LNCAP (cell line): ENCODE results near the gene CLNK.
A peak's percentile ranks its signal among the peaks of the same experiment; 100 is the strongest.

Source experiments
- TF ChIP-seq, protein P1 (sequence below): fragments of 450-650 bp; IDR thresholded peaks from 2 replicates; pipeline ENCODE4 v1.5.1; 2017; ENCODE audit warnings: mild to moderate bottlenecking

Gene CLNK

DNA sequence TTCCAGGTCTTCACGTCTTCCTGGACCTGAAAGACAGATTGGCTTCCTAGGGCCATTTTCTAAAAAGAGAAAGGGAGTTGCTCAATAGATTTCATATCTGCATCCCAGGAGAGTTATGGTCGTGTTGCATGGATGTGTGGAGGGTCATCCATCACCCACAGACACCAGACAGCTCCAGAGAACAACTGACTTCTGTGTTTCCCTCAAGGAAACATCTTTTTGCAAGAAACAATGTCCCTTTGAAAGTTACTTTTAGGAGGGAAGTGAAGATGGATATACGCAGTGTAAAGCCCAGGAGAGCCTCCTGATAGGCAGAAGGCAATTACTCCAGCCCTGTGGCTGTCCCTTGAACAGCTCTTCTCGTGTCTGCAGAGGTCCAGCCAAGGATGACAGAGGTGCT is 108.3 kb downstream of the CLNK start:
- TF ChIP-seq, protein P1, sequence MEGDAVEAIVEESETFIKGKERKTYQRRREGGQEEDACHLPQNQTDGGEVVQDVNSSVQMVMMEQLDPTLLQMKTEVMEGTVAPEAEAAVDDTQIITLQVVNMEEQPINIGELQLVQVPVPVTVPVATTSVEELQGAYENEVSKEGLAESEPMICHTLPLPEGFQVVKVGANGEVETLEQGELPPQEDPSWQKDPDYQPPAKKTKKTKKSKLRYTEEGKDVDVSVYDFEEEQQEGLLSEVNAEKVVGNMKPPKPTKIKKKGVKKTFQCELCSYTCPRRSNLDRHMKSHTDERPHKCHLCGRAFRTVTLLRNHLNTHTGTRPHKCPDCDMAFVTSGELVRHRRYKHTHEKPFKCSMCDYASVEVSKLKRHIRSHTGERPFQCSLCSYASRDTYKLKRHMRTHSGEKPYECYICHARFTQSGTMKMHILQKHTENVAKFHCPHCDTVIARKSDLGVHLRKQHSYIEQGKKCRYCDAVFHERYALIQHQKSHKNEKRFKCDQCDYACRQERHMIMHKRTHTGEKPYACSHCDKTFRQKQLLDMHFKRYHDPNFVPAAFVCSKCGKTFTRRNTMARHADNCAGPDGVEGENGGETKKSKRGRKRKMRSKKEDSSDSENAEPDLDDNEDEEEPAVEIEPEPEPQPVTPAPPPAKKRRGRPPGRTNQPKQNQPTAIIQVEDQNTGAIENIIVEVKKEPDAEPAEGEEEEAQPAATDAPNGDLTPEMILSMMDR: no peak

DNA sequence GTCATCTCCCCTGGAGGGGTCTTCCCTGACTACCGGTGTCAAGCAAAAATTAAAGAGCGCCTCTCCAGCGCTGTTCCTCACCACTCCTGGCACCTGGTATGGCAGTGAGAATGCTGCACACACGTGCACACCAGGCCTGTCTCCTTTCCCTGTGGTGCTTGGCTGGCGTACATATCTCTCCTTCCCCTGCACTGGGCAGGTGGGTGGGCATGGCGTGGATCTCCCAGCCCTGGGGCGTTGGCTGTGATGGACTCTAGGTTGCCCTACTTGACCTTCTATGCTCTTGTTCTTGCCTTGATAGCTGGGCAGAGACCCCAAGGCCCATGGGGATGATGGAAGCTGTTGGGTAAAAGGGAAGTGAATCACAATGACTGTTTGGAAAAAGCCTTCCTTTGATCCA is 109.2 kb downstream of the CLNK start:
- TF ChIP-seq, protein P1: no peak

DNA sequence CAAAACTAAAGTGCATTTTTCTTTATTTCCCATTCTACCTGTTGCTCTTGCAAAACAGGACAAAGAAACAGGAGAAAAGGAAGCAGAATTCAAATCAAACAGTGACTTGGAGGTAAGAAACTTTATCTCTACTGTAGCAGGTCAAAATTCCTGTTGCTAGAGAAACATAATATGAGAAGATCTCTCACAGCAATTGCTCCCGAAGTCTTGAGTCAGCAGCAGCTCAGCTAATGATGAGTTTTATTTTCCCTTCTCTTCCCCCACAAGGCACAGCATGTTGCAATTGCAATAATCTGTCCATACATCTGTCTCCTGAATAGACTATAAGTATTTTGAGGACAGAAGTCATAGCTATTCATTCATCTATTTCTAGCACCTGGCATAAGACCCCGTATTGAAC is 112.7 kb downstream of the CLNK start:
- TF ChIP-seq, protein P1: no peak

DNA sequence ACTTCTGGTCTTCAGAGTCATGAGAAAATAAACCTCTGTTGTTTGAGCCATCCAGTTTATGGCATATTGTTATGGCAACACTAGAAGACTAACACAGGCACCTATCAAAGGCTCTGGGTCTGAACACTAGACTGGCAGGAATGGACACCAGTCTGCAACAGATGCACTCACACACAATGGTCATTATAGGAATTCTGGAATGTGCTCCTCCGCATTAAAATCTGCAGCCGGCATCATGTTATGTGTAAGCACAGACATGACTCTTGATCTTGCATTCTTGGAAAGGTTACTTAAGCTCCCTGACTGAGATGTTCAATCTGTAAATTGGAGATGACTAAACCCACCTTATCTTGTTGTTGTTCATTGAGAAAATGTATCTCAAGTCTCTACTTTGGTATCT is 115.1 kb downstream of the CLNK start:
- TF ChIP-seq, protein P1: no peak

DNA sequence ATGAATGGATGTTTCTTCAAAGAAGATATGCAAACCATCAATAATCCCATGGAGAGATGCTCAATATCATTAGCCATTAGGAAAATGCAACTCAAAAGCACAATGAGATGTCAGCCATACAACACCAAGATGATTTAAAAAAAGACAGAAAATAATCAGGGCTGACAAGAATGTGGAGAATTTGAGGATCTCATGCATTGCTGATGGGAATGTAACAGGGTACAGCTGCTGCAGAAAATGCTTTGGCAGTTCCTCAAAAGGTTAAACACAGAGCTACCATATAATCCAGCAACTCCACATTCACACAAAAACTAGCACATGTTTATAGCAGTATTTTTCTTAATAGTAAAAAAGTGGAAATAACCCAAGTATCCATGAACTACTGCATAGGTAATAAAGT is 116.8 kb downstream of the CLNK start:
- TF ChIP-seq, protein P1: no peak

DNA sequence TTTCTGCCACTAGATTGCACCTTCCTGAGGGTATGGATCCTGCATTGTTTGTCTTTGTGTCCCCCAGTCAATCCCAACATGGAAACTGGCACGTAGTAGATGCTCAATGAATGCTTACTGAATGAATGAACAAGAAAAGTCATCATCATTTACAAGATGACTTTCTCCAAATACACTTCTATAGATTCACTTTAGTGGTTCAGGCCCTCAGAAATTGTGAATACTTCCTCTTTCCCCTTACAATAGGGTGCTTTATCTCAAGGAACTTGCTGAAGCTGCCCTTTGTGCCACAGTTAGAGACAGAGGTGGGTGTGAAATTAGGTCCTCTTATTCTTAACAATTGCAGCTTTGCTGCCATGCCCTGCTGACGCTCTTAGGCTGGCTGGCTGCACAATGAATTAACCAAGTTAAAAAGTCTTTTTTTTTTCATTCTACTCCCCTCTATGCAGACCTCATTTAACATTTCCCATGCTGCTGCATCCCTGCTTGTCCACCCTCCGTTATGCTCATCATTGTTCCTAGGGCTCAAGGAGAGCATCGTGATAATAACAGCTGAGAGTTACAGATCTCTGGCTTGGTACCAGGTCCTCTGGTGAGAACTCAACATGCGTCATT is 119.3 kb downstream of the CLNK start:
- TF ChIP-seq, protein P1: no peak

DNA sequence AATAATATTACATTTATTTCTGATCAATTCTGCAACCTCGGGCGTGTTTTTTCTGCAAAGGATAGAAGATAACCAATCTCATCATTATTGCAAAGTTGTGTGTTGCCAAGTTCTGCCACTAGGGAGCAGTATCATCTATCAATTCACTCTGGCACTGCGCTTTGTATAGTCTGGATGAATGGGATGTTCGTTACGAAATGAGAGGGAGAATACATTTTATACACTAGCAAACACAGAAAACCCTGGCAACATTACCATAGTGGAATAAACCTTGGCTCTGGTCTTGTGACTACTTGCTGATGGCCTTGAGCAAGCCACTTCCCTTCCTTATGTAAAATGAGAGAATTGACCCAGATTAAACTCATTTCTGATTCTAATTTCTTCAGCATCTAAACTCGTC is 129.9 kb downstream of the CLNK start:
- TF ChIP-seq, protein P1: peak; percentile 85

DNA sequence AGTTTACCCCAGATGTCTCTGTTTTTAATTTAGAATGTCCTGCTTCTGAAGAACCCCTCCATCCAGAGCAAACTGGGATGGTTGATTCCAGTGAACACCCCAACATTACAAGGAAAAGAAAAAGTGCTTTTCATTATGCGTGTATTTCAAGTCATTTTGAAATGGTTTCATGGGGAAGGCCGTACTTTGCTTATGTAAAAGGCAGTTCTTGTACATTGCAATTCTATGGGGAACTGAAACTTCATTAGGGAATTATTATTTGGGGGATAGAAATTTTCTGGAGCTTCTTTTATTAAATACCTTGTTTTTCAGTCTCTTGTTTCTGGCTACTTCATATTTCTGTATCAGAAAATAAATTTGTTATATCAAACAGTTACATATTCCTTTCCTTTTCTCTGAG is 130.4 kb downstream of the CLNK start:
- TF ChIP-seq, protein P1: no peak
